AG04449 (cell line): ENCODE data around the gene MID1.

Experiments
- CTCF ChIA-PET: fragments of 350-600 bp; formaldehyde crosslinking; extraction: SDS; loops from one replicate; lab custom pipeline; 2021; ENCODE audit warnings: antibody characterized with exemption; lab: Yijun Ruan, JAX
- POLR2A ChIA-PET: fragments of 400-600, 350-600 bp; formaldehyde crosslinking; extraction: SDS; loops from one replicate; lab custom pipeline; 2020; ENCODE audit warnings: antibody characterized with exemption, inconsistent platforms; lab: Yijun Ruan, JAX
- DNase-seq: peaks from one replicate; pipeline ENCODE4 v3.0.0-alpha.2; 2010; ENCODE audit warnings: low read depth, low spot score
- H3K4me3 ChIP-seq: 2 replicates; pipeline ENCODE4 v1.5.1; 2011; ENCODE audit warnings: low read depth, mild to moderate bottlenecking, control low read depth, low read length
- CTCF ChIP-seq: IDR thresholded peaks from one replicate; pipeline ENCODE4 v1.5.1; 2011; ENCODE audit warnings: mild to moderate bottlenecking, moderate library complexity, low read length, control low read depth, inconsistent platforms; ENCODE audit not compliant: insufficient read depth; ENCODE audit errors: missing control alignments

The MID1 gene

GRCh38 chrX:10620121-10620699 lies at the start of gene MID1:
Gene MID1, minus strand, starts transcription at chrX:10620585. Its CDS starts 53,038 bp downstream, at chrX:10567547.
- TF ChIP-seq CTCF: no peak
- POLR2A ChIA-PET: interaction anchor here (0.6 kb wide), 1 partner anchor 479 kb away, joined by 4 read pairs; no protein-coding TSS in a partner anchor
- H3K4me3 ChIP-seq: peak within 1 kb of the TSS; percentile 71
- CTCF ChIA-PET: interaction anchor here (0.9 to 6.5 kb wide), 4 partner anchors 16 to 481 kb away, joined by 4 to 47 read pairs (median 6); no protein-coding TSS in a partner anchor
- no peak for DNase-seq

GRCh38 chrX:10667143-10667542 lies 46.8 kb upstream of the MID1 start:
- CTCF ChIA-PET: no interaction called here
- POLR2A ChIA-PET: interaction anchor here (0.8 kb wide), 1 partner anchor 8 kb away, joined by 3 read pairs; no protein-coding TSS in a partner anchor
- TF ChIP-seq CTCF: no peak
- H3K4me3 ChIP-seq: no peak overlapping the region
- no peak for DNase-seq

DNA sequence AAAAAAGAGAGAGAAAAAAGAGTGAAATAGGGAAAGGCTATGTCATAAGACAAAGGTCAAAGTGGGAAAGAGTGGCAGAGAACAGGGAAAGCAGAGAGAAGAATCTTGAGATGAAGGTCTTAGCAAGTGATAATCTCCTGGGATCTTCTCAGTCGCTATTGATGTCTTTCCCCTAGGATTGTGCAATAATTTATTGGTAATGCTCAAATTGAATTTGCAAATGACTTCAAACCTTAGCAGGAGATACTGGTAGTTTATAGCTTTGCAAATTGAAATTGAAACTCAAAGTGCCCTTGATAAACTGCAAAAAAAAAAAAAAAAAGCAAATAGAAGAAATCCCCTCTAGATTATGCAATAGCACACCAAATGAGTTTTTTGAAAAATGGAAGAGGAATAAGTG lies 45.7 kb upstream of the MID1 start:
- no peak for TF ChIP-seq CTCF
- POLR2A ChIA-PET: no interaction called here
- no peak for DNase-seq
- CTCF ChIA-PET: no interaction called here
- no peak overlapping the region for H3K4me3 ChIP-seq

GRCh38 chrX:10665681-10666080 lies 45.3 kb upstream of the MID1 start:
- no peak for TF ChIP-seq CTCF
- CTCF ChIA-PET: no interaction called here
- H3K4me3 ChIP-seq: no peak overlapping the region
- DNase-seq: no peak
- POLR2A ChIA-PET: no interaction called here

GRCh38 chrX:10660171-10660570 lies 39.8 kb upstream of the MID1 start:
- TF ChIP-seq CTCF: no peak
- no peak for DNase-seq
- H3K4me3 ChIP-seq: no peak overlapping the region
- POLR2A ChIA-PET: no interaction called here
- CTCF ChIA-PET: interaction anchor here (1.0 kb wide), 1 partner anchor 64 kb away, joined by 3 read pairs; no protein-coding TSS in a partner anchor

DNA sequence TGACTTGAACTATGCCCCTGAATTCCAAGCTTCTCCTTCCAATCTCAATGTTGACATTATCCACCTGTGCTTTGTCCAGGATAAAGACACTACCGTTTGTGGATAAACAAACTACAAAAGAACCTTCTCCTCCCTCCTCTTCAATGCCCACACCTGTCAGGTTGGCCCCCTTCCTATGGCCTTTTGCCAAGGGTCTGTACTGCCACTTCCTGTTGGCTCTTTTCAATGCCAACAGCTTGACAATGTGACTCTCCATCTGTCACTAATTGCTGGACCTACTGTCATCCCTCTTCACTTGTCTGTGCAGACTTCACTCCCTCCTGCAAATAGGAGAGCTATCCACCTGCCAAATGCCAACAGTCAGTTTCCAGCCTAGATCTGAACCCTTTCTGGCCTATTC lies 35.8 kb upstream of the MID1 start:
- ChIA-PET POLR2A (no interaction called here), CTCF (no interaction called here)
- no peak for DNase-seq
- no peak overlapping the region for H3K4me3 ChIP-seq
- TF ChIP-seq CTCF: no peak
